ENCODE results near the gene LRRK1. TPM values are rescaled to one million over a fixed set of nuclear protein-coding genes. Genes with fewer than 3 reads are reported as not detected.

LRRK1 gene
- total and polyA plus RNA-seq, 8 donors, result 4.3 to 19.4 (median 11.1) TPM

DNA sequence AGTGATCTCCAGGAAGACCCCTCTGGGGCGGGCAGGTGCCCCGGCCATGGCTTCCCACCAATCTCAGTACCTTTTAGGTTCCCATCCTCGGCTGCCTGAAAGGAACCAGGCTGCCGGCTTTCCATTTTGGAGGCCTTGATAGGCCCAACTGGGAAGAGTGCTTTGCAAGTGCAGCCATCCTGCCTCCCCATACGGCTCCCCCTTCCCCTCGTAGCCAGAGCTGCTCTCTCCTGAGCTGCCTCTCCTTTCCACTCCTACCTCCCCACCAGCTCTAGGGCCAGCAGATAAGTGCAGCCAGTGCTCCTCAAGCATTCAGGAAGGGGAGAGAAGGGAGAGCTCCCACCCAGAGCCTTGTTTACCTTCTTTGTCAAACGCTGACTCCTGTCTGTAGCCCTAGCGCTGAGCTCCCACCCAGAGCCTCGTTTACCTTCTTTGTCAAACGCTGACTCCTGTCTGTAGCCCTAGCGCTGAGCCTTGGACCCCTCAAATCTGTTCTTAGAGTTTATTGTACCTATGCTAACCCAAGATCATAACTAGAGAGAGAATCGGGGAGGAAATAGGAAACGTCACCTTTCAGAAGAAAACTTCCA lies 133.0 kb downstream of the LRRK1 start:
- Histone ChIP-seq H3K36me3 (peaks cover 0 to 30% (median 0%) of the 10 kb centered on the region in 3 donors), H3K27me3 (no peaks in the 10 kb centered on the region), H3K4me3 (no peak overlapping the region), H3K4me1 (no peaks in the 10 kb centered on the region), H3K27ac (no peak overlapping the region), H3K9me3 (no peaks in the 10 kb centered on the region)
- FAIRE-seq (no peak), DNase-seq (no peak), ATAC-seq (no peak)
- TF ChIP-seq CTCF (IDR thresholded peaks at IDR 0.05), result no peak
- 82 to 86% methylated on average over 13 of the region's 13 CpGs for WGBS, 2 donors
- intact Hi-C loops (cut with DNase I), result no loop called here

DNA sequence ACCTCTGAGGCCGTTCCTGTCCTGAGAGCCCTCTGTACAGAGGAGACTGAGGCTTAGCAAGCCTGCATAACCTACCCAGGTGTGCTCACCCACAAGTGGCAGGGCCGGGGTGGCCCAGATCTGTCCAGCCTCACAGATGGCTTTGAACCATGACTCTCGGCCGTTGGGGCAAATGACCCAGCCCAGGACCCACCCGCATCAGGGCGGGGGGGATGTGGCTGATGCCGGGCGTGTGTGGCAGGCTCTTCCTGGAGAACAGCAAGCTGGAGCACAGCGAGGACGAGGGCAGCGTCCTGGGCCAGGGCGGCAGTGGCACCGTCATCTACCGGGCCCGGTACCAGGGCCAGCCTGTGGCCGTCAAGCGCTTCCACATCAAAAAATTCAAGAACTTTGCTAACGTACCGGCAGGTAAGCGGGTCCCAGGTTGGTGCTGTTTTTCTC lies 133.5 kb downstream of the LRRK1 start:
- no peak for ATAC-seq
- H3K4me1 ChIP-seq, result no peaks in the 10 kb centered on the region

DNA sequence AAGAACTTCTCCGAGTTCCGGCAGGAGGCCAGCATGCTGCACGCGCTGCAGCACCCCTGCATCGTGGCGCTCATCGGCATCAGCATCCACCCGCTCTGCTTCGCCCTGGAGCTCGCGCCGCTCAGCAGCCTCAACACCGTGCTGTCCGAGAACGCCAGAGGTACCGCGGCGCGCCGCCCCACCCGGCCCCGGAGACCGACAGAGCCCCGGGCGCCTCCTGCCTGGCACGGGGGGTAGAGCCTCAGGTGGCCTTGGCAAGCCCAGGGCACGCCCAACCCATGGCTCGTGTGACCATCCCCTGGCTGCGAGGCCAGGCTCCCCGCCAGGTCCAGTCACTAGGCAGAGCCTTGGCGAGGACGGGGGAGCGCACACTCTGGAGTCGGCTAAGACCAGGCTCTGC lies 134.1 kb downstream of the LRRK1 start:
- no peak overlapping the region for H3K27ac ChIP-seq
- no peak for ATAC-seq
- no peaks in the 10 kb centered on the region for H3K4me1 ChIP-seq
- WGBS, 2 donors, result 92 to 94% methylated on average over 34 of the region's 34 CpGs
- no peaks in the 10 kb centered on the region for H3K27me3 ChIP-seq
- TF ChIP-seq CTCF (IDR thresholded peaks at IDR 0.05), result no peak
- H3K36me3 ChIP-seq, result peaks cover 0 to 36% (median 0%) of the 10 kb centered on the region in 3 donors
- intact Hi-C loops (cut with DNase I), result no loop called here
- FAIRE-seq, result no peak
- no peak overlapping the region for H3K4me3 ChIP-seq
- H3K9me3 ChIP-seq, result no peaks in the 10 kb centered on the region
- peak in 1 of 6 donors; percentile 55 for DNase-seq

More for the DNA sequence above, 133.5 kb downstream of the LRRK1 start:
- intact Hi-C loops (cut with DNase I), result no loop called here
- Histone ChIP-seq H3K27me3 (no peaks in the 10 kb centered on the region), H3K27ac (no peak overlapping the region), H3K9me3 (no peaks in the 10 kb centered on the region), H3K4me3 (no peak overlapping the region), H3K36me3 (peaks cover 0 to 31% (median 0%) of the 10 kb centered on the region in 3 donors)
- TF ChIP-seq CTCF (IDR thresholded peaks at IDR 0.05), result no peak
- WGBS, 2 donors, result 96 to 97% methylated on average over 20 of the region's 20 CpGs
- peak in 1 of 6 donors; percentile 44 for DNase-seq
- FAIRE-seq, result no peak

- no peak overlapping the region for H3K4me3 ChIP-seq
- no peaks in the 10 kb centered on the region for H3K27me3 ChIP-seq
- ATAC-seq (no peak), DNase-seq (no peak), FAIRE-seq (no peak)
- WGBS, 2 donors, result 88 to 92% methylated on average over 9 of the region's 9 CpGs
- H3K27ac ChIP-seq, result no peak overlapping the region
- intact Hi-C loops (cut with DNase I), result no loop called here
- H3K36me3 ChIP-seq, result peaks cover 0 to 41% (median 0%) of the 10 kb centered on the region in 3 donors
- H3K4me1 ChIP-seq, result no peaks in the 10 kb centered on the region
- H3K9me3 ChIP-seq, result no peaks in the 10 kb centered on the region
- TF ChIP-seq CTCF (IDR thresholded peaks at IDR 0.05), result no peak
Measured at GRCh38 chr15:101054116-101054515, 135.0 kb downstream of the LRRK1 start.

DNA sequence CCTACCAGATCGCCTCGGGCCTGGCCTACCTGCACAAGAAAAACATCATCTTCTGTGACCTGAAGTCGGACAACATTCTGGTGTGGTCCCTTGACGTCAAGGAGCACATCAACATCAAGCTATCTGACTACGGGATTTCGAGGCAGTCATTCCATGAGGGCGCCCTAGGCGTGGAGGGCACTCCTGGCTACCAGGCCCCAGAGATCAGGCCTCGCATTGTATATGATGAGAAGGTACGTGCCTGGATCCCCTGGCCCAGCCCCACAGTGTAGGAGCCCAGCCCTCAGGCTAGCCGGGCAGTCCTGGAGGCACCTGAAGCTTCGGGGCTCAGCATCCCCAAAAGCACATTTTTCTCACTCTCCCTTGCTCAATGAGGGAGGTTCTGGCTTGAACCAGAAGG lies 135.8 kb downstream of the LRRK1 start:
- DNase-seq (no peak), ATAC-seq (no peak), FAIRE-seq (no peak)
- H3K9me3 ChIP-seq, result no peaks in the 10 kb centered on the region
- H3K36me3 ChIP-seq, result peaks cover 0 to 45% (median 0%) of the 10 kb centered on the region in 3 donors
- TF ChIP-seq CTCF (IDR thresholded peaks at IDR 0.05), result no peak
- H3K4me1 ChIP-seq, result no peaks in the 10 kb centered on the region
- H3K27me3 ChIP-seq, result no peaks in the 10 kb centered on the region
- WGBS, 2 donors, result 92 to 94% methylated on average over 12 of the region's 12 CpGs
- intact Hi-C loops (cut with DNase I), result no loop called here
- H3K4me3 ChIP-seq, result no peak overlapping the region
- no peak overlapping the region for H3K27ac ChIP-seq
